HUES6 (cell line): Measurements from ENCODE around the gene ADGRF3.

Experiments
- H3K27ac ChIP-seq: 2 replicates; pipeline ENCODE4 v1.7.0; 2013; ENCODE audit warnings: low read depth, mild to moderate bottlenecking, low read length, inconsistent platforms
- H3K27me3 ChIP-seq: 2 replicates; pipeline ENCODE4 v1.6.1; 2013; ENCODE audit warnings: low read length; ENCODE audit not compliant: control insufficient read depth, insufficient read depth
- H3K36me3 ChIP-seq: 2 replicates; pipeline ENCODE4 v1.6.1; 2013; ENCODE audit warnings: low read length; ENCODE audit not compliant: control insufficient read depth, insufficient read depth
- H3K4me1 ChIP-seq: 2 replicates; pipeline ENCODE4 v1.6.1; 2013; ENCODE audit warnings: low read length; ENCODE audit not compliant: control insufficient read depth, insufficient read depth
- H3K4me3 ChIP-seq: 2 replicates; pipeline ENCODE4 v1.5.1; 2013; ENCODE audit warnings: low read depth, low read length
- H3K9ac ChIP-seq: one replicate; pipeline ENCODE4 v1.6.1; 2013; ENCODE audit warnings: mild to moderate bottlenecking, low read length
- H3K9me3 ChIP-seq: 2 replicates; pipeline ENCODE4 v1.6.1; 2013; ENCODE audit warnings: low read depth, low read length; ENCODE audit not compliant: control insufficient read depth, insufficient read depth

ADGRF3 gene

DNA sequence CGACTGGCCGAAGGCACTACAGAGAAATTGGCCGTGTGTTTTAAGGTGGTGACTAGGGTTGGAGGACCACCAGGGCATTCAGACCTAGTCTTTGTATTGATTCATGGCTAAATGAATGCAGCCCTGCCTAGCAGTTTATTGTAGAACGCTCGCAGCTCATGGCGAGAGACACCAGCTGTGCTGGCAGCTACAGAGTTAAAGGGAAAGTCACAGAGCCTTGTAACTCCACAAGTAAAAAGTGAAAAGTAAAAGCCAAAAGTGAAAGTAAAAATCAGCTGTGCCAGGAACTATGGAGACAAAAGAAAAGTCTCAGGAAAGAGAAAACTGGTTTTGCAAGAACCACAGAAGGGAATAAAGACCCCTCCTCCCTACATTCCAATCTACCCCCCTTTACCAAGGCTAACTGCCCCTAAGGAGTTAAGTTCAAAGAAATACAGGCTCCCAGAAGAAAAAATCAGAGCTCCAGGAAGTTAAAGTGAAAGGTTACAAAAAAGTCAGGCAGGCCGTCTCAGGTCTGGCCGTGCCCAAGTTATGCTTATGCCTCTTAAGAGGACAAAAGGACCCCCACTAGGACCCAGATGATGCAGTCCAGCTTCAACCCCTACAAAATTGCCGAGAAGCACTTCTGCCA, 47.0 kb downstream of the ADGRF3 start:
- Histone ChIP-seq H3K9me3 (no peaks in the 10 kb centered on the region), H3K36me3 (no peaks in the 10 kb centered on the region), H3K27me3 (peaks cover 17% of the 10 kb centered on the region; the same call in 1 of the 2 replicates), H3K4me1 (peaks cover 10% of the 10 kb centered on the region), H3K9ac (peak overlapping the region; percentile 3), H3K27ac (no peak overlapping the region), H3K4me3 (peak overlapping the region; percentile 75)

DNA sequence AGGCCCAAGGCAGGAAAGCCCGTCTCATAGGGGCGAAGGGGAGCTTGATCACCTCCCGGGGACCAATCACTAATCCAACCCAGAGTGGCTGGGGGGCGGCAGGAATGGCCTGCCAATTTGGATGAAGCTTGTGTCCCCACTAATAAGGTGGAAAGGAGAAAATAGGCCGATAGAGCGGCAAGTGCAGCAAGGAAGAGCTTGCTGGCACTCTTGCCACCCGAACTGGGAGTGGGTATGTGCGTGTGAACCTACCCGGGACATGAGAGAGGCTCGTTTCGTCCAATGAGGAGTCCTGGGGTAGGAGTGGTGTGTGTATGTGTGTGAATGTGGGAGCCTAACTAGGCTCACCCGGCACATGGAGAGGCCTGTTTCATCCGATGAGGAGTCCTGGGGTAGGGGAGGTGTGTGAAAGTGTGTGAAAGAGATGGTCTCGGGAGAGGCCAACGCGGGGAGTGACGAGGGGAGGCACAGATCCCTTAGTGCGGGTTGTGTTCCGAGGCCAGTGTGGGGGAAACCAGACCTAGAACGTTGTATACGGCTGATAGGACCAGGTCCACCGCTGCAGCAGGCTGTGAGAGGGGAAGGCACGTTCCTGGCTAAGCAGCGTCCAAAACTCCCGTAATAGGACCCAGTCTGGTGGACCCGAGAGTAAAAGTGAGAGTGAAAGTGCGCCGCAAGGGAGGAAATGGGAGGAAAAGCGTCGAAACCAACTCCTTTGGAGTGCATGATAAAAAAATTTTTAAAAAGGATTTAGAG, 47.8 kb downstream of the ADGRF3 start:
- Histone ChIP-seq H3K36me3 (no peaks in the 10 kb centered on the region), H3K9me3 (no peaks in the 10 kb centered on the region), H3K4me1 (peaks cover 10% of the 10 kb centered on the region), H3K27ac (no peak overlapping the region), H3K9ac (peak overlapping the region; percentile 41), H3K27me3 (peaks cover 17% of the 10 kb centered on the region; the same call in 1 of the 2 replicates), H3K4me3 (peak overlapping the region; percentile 75)

DNA sequence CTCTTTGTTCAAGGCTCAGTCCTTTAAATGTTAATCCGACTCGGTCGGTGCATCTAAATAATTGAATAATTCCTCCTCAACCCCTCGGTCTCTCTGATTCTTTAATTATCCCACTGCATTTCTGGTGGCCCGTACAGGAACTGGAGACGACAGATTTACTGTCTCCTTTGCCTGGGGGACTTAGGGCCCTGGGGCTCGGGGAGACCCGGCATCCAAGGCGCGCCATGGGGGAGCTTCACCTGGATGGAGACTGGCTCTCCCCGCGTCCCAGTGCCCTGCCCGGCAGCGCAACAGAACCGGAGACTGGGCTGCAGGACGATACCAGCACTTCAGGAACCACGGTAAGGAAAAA, 48.3 kb downstream of the ADGRF3 start:
- Histone ChIP-seq H3K27ac (no peak overlapping the region), H3K9ac (peak overlapping the region; percentile 41), H3K36me3 (no peaks in the 10 kb centered on the region), H3K4me3 (peak overlapping the region; percentile 75), H3K4me1 (peaks cover 10% of the 10 kb centered on the region), H3K9me3 (no peaks in the 10 kb centered on the region), H3K27me3 (peaks cover 17% of the 10 kb centered on the region; the same call in 1 of the 2 replicates)

DNA sequence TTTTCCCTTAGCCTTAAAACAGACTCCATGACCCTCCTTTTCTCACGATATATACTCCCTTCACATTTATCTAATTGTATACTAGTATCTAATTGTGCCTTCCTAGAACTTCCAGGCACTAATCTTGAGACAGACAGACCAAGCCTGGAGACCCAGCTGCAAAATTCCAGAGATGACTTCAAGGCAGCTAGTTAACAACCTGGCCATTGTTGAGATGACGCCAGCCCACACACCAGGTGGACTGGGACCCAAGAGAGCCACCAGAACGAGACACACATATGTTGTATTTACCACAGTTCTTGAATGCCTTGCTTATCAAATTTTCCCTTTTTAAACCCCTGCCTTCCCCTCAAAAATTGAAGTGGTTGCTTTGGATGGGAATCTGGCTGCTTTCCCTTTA, 49.5 kb downstream of the ADGRF3 start:
- no peaks in the 10 kb centered on the region for H3K9me3 ChIP-seq
- peaks cover 16% of the 10 kb centered on the region for H3K4me1 ChIP-seq
- H3K9ac ChIP-seq = no peak overlapping the region
- H3K4me3 ChIP-seq = no peak overlapping the region
- H3K36me3 ChIP-seq = no peaks in the 10 kb centered on the region
- H3K27ac ChIP-seq = no peak overlapping the region
- peaks cover 17% of the 10 kb centered on the region; the same call in 1 of the 2 replicates for H3K27me3 ChIP-seq

DNA sequence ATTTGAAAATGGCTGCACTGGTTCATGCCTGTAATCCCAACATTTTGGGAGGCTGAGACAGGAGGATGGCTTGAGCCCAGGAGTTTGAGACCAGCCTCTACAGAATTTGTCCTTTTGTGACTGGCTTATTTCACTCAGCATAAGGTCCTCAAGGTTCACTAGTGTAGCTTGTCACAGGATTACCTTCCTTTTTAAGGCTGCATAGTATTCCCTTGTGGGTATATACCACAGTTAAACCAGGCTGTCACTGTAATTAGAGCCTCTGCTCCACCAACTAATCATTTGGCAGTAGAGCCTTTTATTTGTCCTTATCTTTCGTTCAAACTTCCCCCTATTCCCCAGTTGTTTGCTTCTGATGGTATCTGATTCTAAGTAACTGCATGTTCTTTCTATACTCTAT, 51.1 kb downstream of the ADGRF3 start:
- H3K9me3 ChIP-seq = no peaks in the 10 kb centered on the region

DNA sequence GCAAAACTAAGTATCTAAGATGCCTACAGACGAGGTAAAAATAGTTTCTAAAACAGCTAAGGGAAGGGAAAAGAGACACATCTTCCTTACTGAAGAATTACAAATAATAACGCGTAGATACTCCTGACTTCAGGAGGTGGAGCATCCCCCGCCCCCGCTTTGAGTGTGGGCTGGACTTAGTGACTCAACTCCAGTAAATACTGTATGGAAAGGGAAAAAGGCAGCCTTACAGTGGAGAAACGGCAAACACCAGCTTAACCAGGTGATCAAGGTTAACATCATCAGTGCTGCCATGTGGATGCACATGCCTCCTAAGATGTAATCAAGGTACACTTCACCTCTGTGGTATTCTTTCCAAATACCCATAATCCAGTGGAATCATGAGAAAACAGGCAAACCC, 53.9 kb downstream of the ADGRF3 start:
- Histone ChIP-seq H3K9ac (no peak overlapping the region), H3K27ac (no peak overlapping the region), H3K4me1 (peaks cover 6% of the 10 kb centered on the region; the same call in 1 of the 2 replicates), H3K36me3 (peaks cover 4% of the 10 kb centered on the region), H3K9me3 (no peaks in the 10 kb centered on the region), H3K4me3 (no peak overlapping the region), H3K27me3 (0 out of 2 replicates have a peak, but pooled peaks cover 2% of the 10 kb centered on the region)

More for the DNA sequence above, 51.1 kb downstream of the ADGRF3 start:
- H3K4me1 ChIP-seq = peaks cover 15% of the 10 kb centered on the region
- no peak overlapping the region for H3K4me3 ChIP-seq
- H3K9ac ChIP-seq = no peak overlapping the region
- no peak overlapping the region for H3K27ac ChIP-seq
- peaks cover 17% of the 10 kb centered on the region; the same call in 1 of the 2 replicates for H3K27me3 ChIP-seq
- no peaks in the 10 kb centered on the region for H3K36me3 ChIP-seq

DNA sequence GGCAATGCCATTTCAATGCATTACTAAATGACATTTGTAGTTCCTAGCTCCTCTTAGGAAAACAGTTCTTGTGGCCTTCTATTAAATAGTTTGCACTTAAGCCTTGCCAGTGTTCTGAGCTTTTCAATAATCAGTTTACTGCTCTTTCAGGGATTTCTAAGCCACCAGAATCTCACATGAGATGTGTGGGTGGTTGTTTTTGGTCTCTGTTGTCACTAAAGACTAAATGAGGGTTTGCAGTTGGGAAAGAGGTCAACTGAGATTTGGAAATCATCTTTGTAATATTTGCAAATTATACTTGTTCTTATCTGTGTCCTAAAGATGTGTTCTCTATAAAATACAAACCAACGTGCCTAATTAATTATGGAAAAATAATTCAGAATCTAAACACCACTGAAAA, 56.6 kb downstream of the ADGRF3 start:
- Histone ChIP-seq H3K27ac (no peak overlapping the region), H3K36me3 (peaks cover 18% of the 10 kb centered on the region), H3K27me3 (no peaks in the 10 kb centered on the region), H3K9me3 (no peaks in the 10 kb centered on the region), H3K4me1 (peaks cover 6% of the 10 kb centered on the region; the same call in 1 of the 2 replicates), H3K4me3 (no peak overlapping the region), H3K9ac (no peak overlapping the region)

DNA sequence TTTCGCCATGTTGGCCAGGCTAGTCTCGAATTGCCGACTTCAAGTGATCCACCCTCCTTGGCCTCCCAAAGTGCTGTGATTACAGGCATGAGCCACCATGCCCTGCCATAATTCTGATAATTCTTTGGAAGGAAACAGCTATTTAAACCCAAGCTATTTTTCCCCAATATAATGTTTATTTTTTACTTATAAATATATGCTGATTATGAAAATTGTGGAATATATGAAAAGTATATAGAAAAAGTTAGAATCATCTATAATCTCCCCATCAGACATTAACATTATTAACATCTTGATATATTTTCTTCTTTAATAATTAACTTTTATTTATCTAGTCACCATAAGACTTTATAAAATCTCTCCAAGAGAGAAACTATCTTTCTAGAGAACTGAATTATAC, 60.7 kb downstream of the ADGRF3 start:
- no peaks in the 10 kb centered on the region for H3K27me3 ChIP-seq
- peaks cover 46% of the 10 kb centered on the region for H3K36me3 ChIP-seq
- no peak overlapping the region for H3K9ac ChIP-seq
- no peak overlapping the region for H3K4me3 ChIP-seq
- H3K9me3 ChIP-seq = no peaks in the 10 kb centered on the region
- no peaks in the 10 kb centered on the region for H3K4me1 ChIP-seq
- no peak overlapping the region for H3K27ac ChIP-seq

DNA sequence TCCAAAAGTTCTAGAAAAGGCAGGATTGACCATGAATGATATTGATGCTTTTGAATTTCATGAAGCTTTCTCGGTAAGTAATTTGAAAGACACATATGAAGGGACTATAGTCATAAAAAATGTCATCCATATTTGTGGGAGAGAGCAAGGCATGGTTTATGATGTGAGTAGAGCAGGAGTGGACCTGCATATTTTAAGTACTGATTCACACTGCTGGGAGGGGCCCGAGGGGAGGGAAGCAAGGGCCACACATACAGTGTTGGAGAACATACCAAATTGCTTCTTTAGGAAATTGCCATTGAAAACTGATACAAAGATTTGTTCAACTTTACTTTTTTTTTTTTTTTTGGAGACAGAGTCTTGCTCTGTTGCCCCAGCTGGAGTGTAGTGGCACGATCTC, 62.5 kb downstream of the ADGRF3 start:
- no peak overlapping the region for H3K27ac ChIP-seq

DNA sequence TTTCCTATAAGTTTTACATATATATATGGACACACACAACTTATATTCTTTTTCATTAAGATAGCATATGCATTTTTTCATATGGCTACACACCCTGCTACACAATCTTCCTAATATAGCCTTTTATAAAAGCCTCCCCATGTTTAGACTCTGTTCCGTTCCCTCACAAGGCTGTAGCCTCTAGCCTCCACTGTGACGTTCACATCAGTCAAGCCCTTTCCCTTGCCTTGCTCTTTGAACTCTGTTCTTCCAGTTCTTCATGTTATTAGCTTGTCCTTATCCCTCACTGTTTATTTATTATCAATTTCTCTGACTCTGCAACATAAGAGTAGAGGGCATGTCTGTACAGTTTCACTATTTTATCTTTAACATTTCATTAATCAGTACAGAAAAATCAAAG, 63.0 kb downstream of the ADGRF3 start:
- Histone ChIP-seq H3K4me1 (no peaks in the 10 kb centered on the region), H3K4me3 (no peak overlapping the region), H3K9me3 (no peaks in the 10 kb centered on the region), H3K36me3 (peaks cover 65% of the 10 kb centered on the region), H3K27ac (no peak overlapping the region), H3K27me3 (no peaks in the 10 kb centered on the region), H3K9ac (no peak overlapping the region)

More for the DNA sequence above, 62.5 kb downstream of the ADGRF3 start:
- no peak overlapping the region for H3K9ac ChIP-seq
- H3K36me3 ChIP-seq = peaks cover 59% of the 10 kb centered on the region
- no peaks in the 10 kb centered on the region for H3K4me1 ChIP-seq
- no peak overlapping the region for H3K4me3 ChIP-seq
- no peaks in the 10 kb centered on the region for H3K27me3 ChIP-seq
- H3K9me3 ChIP-seq = no peaks in the 10 kb centered on the region

DNA sequence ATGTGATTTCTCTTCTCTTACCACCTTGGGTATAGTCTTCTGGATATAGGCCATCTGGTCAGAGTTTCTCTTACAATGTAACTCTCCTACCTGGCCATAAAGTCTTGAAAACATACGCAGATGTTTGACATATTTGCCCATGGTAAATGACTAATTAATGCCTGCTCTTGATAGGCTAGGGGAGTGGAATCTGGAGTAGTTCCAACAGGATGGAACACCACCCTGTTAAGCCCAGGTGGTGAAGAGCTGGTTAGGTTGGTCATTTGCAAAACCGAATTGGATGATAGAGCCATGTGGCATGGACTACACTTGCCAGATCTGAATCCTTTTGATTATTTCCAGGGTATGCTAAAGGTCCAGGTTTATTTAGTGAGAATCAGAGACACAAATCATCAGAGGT, 65.4 kb downstream of the ADGRF3 start:
- Histone ChIP-seq H3K9ac (no peak overlapping the region), H3K4me1 (no peaks in the 10 kb centered on the region), H3K4me3 (no peak overlapping the region), H3K9me3 (no peaks in the 10 kb centered on the region), H3K27ac (no peak overlapping the region), H3K36me3 (peaks cover 72% of the 10 kb centered on the region), H3K27me3 (no peaks in the 10 kb centered on the region)
